NCI-H1694 (cell line): ENCODE data around the gene AURKB.
A peak's percentile ranks its signal among the peaks of the same experiment; 100 is the strongest.
"Not testable (repeated sequence)": the region's sequence is repeated elsewhere in the genome, so short reads cannot be mapped to it uniquely, and the experiment has no call there.

Experiments used
- DNase-seq: peaks from one replicate; lab custom pipeline; 2025; lab: John Stamatoyannopoulos, UW

Gene AURKB

DNA sequence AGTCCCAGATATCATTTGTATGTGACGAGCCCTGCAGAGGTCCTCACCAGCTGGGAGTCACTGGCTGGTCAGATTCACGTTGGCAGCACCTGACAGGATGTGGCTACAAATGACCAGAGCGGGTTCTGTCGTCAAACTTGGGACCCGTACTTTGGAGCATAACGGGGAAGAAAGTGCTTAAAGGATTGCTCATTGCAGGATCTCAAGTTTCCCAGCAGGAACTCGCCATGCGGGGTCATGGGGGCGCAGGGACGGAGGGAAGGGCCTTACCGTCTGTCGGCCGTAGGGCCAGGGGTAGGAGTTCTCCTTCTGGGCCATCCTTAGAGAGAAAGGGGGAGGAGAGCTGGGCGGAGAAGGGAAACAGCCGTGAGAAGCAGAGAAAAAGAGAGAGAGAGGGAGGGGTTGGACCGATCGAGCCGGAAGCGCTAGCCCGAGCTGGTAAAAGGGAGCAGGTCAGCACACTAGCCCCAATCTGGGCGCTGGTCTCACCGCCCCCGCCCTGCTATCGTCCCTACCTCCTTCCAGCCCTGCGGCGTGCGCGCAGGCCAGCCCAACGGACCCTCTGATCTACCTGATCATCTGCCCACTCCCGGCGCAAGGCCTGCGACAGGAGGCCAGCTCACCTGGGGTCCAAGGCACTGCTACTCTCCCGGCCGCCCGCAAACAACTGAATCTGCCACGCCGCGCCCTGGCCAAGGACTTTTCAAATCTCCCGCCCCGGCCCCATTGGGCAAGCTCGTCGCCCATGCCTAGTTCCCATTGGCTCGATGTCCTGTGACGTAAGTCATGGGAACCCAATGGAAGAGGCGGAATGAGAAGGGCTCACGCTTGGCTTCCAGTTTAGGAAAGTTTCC lies at the start of gene AURKB:
Gene AURKB, minus strand, starts transcription at position 669 of the 854 bp plus-strand sequence. Its CDS starts 351 bp downstream, at position 318.
- DNase-seq, result peak; percentile 93

DNA sequence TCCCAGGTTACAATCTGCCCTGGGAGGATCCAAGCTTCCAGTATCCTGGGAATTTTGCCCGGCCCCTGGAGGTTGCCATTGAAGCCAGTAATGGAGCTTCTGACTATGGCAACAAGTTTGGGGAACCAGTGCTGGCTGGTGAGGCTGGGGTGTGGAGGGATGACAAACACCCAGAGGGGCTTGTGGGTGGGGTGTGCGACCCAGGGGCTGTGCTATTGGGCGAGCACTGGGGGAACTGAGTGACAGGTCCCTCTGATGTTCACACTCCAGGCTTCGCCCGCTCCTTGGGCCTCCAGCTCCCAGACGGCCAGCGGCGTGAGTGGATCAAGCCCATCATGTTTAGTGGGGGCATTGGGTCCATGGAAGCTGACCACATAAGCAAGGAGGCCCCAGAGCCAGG lies 47.4 kb upstream of the AURKB start:
- DNase-seq, result no peak

DNA sequence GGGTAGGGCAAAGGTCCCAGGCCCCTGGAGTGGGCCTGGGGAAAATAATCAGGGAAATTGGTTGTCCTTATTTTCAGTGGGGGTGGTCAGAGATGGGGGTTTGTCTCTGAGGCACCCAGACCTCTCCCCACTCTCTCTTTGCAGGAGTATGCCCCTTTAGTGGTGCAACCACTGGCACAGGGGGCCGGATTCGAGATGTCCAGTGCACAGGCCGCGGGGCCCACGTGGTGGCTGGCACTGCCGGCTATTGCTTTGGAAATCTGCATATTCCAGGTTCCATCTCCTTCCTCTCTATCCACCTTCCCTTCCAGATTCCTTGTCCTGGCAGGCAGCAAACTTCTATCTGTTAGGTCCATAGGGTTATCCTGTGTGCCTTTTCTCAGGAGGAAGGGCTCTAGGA lies 46.3 kb upstream of the AURKB start:
- no peak for DNase-seq

DNA sequence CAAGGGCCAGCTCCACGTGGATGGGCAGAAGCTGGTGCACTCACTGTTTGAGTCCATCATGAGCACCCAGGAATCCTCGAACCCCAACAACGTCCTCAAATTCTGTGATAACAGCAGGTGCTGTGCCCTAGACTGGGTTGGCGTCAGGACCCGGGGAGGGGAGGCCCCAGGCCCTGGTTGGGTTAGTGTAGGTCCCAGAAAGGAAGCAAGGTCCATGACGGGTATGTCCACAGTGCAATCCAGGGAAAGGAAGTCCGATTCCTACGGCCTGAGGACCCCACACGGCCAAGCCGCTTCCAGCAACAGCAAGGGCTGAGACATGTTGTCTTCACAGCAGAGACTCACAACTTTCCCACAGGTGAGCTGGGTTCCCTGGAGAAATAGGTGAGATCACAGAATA lies 45.9 kb upstream of the AURKB start:
- DNase-seq, result no peak

DNA sequence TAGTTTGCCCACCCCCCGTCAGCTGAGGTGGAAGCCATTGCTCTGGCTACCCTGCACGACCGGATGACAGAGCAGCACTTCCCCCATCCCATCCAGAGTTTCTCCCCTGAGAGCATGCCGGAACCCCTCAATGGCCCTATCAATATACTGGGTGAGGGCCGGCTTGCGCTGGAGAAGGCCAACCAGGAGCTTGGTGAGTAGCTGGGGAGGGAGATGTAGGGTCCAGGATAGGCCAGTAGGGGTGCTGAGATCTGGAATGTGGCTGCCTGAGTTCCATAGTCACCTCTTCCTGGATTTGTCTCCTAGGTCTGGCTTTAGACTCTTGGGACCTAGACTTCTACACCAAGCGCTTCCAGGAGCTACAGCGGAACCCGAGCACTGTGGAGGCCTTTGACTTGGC lies 45.1 kb upstream of the AURKB start:
- no peak for DNase-seq

DNA sequence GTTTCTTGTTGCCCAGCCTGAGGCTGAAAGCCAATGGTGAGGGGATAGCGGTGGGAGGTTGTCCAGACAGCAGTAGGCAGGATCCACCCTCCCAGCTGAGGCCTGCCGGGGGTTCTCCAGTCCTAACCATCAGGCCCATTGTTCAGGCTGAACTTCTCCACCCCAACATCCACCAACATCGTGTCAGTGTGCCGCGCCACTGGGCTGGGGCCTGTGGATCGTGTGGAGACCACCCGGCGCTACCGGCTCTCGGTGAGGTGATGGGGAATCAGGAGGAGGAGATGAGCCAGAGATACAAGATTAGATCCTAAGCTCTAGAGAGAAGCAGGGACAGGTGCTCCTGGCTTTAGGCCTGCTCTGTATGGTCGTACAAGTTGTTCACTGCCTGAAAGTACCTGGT lies 44.5 kb upstream of the AURKB start:
- DNase-seq, result no peak

DNA sequence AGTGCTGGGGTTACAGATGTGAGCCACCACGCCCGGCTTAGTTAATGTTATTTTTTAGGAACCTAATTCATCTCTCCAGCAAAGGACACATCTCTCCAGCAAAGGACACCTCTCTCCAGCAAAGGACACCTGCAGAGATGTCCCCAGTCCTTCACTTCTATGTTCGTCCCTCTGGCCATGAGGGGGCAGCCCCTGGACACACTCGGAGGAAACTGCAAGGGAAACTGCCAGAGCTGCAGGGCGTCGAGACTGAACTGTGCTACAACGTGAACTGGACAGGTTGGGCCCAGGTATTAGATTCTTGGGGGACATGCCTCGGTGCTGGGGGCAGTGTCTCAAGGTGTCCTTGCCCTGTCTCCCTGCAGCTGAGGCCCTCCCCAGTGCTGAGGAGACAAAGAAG lies 43.4 kb upstream of the AURKB start:
- DNase-seq, result peak; percentile 11

DNA sequence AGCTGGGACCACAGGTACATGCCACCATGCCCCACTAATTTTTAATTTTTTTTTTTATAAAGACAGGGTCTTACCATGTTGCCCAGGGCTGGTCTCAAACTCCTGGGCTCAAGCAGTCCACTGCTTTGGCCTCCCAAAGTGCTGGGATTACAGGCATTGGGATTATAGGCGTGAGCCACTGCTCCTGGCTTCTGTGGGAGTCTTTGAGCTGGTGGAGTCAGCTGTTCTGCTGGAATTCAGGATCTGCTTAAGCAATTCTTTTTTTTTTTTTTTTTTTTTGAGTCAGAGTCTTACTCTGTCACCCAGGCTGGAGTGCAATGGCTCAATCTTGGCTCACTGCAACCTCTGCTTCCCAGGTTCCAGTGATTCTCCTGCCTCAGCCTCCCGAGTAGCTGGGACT lies 41.0 kb upstream of the AURKB start:
- DNase-seq, result not testable (repeated sequence)

DNA sequence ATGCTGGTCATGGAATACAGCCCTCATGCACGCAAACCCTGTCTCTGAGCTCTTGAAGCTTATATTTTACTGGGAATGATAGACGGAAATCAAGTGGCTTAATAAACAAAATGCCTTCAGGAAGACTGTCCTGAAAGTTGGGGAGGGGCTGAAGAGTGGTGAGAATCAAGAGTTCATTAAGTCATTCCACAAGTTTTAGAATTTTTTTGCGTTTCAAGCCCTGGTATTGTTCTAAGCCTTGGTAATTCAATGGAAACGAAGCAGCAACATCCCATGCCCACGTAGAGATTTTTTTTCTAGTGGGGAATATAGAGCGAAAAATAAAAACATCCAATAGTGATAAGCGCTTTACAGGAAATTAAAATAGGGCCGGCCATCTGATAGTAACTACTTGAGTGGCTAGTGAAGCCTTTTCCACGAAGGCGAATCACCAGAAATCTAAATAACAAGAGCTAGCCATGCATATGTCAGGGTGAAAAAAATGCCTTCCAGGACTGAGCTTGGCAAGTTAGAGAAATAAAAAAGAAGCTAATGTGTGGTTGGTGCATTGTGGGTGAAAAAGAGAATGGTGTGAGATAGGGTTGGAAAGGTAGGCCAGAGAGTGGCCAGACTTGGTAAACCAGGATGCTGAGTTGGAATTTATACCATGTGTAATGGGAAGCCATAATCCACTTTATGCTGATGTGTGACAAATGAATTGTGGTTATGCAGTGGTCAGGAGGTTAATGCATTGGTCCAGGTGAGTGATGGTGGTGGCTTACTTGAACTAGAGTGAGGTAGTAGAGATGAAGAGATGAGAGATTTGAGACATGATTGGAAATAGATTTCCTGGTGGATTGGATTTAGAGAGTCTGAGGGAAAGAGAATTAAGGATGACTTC lies 39.5 kb upstream of the AURKB start:
- DNase-seq, result no peak

DNA sequence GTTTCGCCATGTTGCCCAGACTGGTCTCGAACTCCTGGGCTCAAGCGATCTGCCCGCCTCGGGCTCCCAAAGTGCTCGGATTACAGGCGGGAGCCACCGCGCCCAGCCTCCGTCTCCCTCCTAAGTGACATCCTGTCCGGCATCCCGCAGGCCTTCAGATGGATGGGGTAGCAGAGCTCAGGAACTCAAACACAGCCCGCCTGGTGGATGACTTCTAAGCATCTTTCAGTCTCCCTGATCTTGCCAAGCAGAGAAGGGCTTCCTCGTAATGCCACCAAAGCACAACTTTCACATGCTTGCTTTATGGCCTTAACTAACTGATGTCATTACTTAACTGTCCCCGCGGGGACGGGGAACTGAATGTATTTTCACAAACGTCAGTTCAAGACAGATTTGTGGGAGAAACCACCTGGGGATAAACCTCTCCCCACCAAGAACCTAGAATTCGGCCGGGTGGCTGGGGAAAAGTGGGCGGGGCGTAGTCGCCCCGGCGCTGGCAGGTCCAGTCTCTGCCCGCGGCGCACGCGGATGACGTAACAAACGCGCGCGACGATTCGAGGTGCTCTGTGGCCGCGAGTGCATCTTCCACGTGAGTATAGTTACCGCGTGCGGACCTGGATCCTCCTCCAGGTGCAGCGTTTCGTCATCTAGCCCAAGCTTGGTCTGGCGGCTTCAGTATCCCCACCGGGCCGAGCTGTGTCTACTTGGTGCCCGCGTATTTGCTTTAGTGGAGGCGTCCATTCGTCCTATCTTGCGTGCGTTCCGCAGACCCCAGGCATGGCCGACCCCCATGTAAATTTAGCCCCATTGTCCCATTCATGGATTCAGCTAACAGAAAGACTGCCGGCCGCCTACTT lies 38.6 kb upstream of the AURKB start, which contains the start of gene PFAS:
Gene PFAS, plus strand, starts transcription at position 539 of the 857 bp plus-strand sequence. CDS start 4,649 bp downstream, outside the sequence.
- peak; percentile 91 for DNase-seq

DNA sequence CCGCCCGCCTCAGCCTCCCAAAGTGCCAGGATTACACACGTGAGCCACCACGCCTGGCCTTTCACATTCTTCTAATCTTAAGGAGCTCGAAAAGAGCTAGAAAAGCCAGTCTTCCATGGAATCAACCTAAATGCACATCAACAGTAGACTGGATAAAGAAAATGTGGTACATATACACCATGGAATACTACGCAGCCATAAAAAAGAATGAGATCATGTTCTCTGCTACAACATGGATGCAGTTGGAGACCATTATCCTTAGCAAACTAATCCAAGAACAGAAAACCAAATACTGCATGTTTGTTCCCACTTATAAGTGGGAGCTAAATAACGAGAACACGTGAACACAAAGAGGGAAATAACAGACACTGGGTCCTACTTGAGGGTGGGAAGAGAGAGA lies 34.4 kb upstream of the AURKB start:
- DNase-seq, result no peak

DNA sequence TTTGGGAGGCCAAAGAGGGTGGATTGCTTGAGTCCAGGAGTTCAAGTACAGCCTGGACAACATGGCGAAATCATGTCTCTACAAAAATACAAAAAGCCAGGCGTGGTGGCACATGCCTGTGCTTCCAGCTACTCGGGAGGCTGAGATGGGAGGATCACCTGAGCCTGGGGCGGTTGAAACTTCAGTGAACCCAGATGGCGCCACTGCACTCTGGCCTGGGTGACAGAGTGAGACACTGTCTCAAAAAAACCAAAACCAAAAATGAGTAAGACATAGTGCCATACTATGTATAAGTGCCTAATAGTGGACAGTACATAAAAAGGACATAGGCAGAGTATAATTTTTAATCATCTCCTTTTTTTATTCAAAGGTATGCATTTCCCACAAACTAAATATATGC lies 33.5 kb upstream of the AURKB start:
- no peak for DNase-seq

DNA sequence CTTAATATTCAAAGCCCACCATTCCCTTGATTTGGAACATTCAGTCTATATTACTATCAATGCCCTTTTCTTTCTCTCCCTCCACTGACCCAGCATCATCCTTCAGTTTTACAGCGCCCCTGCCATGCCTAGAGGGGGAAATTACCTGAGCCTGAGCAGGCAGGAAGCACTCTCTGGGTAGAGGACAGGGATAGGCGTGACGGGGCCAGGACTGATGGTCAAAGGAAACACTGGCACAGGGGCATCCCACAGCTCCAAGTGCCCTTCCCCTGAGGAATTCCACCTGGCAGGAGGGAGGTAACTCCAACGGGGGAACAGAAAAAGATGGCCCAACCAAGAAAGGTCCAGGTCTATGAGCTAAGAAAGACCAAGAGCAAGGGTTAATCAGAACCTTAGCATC lies 27.5 kb upstream of the AURKB start:
- no peak for DNase-seq

DNA sequence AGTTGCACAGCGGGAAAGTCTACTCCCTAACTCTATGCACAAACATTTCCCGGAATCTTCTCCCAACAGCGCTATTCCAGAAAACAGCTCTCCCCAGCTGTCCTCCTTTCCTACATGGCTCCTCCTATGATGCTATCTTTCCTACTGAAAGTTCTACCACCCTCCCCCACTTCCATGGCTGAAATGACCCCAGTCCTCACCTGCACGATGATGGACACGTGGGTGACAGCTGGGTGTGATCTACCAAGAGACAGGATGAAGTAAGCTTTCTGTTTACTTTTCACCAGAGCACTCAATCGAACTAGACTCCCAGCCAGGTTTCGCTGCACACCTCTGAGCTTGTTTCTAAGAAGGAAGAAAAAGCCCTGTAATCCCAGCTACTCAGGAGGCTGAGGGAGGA lies 26.8 kb upstream of the AURKB start:
- no peak for DNase-seq

DNA sequence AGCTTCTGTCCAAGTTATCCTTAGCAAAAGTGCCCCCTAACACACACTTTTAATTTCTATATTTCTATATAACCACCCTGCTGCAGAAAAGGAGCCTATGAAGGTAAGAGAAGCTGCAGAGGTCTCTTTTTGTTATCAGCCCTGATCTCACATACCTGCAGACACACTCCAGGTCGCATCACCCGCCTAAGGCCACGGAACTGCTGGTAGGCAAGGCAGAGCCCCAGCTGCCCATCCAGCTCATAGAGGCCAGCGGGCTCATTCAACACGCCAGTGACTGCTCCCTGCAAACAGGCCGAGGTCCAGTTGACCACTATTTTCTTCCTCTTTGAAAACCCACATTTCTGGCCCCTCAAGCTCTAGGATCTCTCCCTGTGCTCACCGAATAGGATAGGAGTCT lies 25.3 kb upstream of the AURKB start:
- no peak for DNase-seq

DNA sequence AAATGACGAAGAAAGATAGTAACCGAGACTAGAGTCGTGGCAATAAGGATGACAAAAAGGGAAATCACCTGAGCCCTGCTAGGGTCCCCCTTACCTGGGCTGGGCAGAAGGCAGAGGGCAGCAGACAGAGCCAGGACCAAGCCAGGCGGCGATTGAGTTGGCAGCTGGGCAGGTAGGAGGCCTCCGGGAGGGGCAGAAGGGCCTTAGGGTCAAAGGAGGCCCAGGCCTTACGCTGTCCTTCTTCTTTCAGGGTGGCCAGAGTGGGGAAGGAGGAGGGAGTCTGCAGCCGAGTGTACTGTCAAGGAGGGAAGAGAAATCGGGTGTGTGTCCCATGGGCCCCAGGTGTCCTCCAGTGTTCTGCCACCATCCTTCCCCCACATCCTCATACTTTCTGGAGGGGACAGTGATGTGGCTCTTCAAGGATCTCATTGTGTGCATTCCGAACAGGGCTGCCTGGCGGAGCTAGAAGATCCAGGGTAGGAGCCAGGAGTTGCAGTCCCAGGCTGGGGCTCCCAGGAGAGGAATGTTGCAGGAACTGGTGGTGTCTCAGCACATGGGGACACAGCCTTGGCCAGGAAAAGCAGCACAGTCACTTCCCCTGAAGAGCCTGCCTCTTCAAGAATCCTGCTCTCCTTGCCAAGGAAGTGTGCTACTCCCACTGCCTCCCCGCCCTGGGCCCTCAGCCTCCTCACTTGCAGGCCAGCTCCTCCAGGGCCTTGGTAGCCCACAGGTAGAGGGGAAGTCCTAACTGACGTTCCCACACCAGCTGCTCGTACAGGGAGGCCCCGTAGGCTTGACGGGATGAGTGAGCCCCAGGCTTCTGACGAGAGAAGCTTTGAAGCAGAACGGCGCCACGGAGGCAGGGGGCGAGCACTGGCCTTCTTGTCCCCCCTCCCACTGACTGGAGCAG lies 24.2 kb upstream of the AURKB start:
- DNase-seq, result no peak

DNA sequence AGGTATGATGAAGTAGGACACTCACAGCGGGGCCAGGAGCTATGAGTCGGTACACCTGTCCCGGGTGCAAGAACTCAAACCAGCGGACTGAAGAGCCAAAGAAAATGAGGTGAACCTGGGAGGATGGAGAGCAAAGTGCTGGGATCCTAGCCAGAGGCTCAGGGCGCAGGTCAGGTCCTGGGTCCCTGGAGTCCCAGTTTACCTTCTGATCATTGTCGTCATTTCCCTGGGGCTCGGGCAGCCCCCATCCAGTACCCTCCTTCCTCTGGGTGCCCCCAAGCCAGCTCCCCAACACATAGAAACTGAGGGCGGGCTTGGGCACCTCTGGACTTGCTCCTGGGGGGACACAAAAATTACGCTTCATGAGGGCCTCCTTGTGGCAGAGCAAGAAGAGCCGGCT lies 21.3 kb upstream of the AURKB start:
- DNase-seq, result no peak

DNA sequence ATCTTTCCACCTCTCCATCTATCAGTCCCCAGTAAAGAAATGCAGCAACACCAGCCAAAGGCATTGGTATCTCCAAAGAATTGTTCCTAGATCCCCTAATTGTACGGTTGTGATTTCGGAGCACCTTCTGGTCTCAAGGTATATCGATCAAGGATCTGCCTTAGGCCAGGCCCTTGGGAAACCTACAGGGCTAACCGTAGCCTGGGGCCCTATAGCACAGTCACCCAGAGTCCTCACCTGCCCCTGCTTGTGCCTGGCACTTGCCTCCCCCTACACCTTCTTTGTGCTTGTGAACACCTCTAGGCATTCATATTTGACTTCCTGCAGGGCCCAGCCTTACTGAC lies 16.8 kb upstream of the AURKB start:
- DNase-seq, result no peak

DNA sequence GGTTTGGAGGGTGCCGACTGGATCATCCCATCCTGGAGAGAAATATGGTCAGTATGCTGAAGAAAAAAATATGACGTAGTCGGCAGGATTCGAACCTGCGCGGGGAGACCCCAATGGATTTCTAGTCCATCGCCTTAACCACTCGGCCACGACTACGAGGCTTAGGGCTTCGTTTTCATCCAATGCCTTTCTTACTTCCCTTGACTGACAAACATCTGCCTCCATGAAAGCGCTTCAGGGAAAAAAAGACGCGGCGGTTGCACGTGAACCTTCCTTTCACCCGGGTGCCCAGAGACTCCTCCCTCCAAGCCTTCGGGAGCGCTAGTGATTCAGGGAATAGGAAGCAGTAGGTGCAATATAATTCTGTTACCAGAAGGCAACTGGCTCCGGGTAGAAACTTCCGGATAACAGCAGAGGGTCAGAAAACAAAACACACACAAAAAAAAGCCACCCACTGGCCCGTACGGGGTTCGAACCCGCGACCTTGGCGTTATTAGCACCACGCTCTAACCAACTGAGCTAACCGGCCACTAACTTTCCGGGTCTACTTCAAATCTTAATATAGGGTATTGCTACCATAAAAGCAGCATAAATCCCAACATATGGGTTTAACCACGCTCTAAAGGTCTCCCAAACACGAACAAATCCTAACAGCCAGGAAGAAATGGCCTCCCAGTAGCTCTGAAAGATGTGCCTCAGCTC lies 16.3 kb upstream of the AURKB start:
- DNase-seq, result peak; percentile 97

DNA sequence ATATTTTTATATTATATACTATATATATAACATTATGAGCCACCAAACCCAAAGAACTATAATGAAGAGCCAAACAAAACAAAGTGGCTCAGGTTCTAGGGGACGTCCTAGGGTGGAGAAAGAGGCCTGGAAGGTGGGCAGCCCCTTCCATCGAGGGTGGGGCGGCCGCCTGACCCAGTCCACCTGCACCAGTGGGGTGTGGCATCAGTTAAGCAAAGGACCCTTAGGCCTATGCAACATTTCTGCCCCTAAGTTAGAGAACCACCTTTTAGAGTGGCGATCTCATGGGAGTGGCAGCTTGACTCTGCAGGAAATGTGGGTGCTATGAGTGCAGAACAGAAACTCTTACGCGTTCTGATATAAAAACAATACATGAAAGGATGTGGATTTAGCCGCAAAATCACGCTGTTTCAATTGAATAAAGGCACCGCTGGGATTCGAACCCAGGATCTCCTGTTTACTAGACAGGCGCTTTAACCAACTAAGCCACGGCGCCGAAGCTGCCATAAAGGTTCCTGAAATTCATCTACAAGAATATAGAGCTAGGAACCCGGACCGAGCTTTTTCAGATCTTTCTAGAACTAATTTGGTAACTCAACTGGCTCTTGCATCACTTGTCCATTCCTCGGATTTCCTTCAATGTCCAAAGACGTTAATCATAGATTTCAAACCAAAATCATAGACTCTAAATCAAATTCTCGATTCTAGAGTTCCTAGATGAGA lies 15.6 kb upstream of the AURKB start:
- DNase-seq, result peak; percentile 93
